Measurements from ENCODE around the gene PTCD2.

Gene PTCD2

DNA sequence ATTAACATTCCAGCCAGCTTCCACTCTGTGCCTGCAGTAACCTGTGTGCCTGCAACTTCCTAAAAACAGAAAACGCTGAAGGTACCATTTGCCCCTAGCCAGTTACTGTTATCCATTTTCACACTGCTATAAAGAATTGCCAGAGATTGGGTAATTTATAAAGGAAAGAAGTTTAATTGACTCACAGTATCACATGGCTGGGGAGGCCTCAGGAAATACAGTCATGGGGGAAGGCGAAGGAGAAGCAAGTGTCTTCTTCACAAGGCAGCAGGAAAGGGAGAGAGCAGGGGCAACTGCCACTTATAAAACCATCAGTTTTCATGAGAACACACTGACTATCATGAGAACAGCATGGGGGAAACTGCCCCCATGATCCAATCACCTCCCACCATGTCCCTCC, 31.2 kb downstream of the PTCD2 start:
- no peak for DNase-seq

DNA sequence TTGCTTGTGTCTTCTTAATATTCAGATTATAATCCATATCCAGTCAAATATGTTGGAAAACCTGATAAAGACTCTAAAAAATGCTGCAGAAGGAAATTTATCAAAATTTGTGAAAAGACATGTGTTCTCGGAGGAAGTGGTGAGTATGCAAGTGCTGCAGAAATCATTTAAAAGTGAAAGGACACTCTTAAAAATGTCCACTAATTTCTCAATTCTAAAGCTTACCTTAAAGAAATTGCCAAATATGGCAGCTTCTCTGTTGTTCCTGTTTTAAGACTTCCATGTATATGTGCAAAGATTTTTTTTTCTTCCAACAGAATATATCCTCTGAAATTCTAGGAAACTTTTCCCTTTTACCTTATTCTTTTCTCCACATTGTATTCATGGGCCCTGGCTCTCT, 32.4 kb downstream of the PTCD2 start:
- DNase-seq = no peak

- DNase-seq = no peak
Measured at GRCh38 chr5:72353046-72353445, 32.9 kb downstream of the PTCD2 start.

DNA sequence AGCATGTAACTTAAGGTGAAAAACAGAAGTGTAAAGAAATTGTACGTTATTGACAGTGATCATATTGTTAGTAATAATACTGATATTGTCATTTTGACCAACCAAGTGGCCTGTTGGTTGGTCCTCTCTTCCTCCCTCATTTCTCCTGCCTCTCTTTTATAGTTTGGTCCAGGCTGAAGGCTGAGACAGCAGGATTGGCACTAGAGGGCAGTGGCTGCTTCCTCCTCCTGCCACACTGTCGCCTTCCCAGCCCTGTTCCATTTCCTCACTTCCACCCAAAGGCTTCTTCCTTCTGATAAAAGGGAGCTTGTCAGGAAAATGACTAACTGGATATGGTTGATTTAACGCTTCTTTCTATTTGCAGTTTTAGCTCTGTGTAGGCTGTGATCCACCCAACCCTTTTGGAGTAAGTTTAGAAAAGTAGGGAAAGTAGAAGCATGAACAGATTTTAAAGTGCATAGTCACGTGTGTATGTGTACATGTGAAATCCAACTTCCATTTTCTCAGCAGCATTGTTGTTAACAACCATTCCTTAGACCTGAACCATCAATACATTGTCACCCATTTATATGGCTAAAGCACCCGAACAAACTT, 35.6 kb downstream of the PTCD2 start:
- peak; percentile 71 for DNase-seq

DNA sequence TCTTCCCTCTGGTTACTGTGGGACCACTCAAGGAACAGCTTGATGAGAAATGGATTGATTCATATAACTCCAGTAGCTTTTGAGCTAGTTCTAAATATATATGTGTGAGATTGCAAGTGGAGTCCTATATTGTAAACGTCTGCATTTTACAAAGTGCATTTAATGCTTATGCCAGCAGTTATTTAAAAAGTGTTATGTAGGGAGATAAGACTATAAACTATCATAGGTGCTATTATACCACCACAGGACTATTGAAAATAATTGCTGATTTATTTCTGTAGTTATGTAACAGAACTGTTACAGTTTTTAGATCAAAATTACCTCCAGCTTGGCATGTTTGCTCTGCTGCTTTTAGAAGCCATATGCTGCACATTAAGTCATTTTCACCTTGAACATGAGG, 36.2 kb downstream of the PTCD2 start:
- no peak for DNase-seq

- no peak for DNase-seq
Measured at GRCh38 chr5:72358925-72359324, 38.8 kb downstream of the PTCD2 start.

GRCh38 chr5:72359886-72360285, 39.7 kb downstream of the PTCD2 start:
- no peak for DNase-seq

DNA sequence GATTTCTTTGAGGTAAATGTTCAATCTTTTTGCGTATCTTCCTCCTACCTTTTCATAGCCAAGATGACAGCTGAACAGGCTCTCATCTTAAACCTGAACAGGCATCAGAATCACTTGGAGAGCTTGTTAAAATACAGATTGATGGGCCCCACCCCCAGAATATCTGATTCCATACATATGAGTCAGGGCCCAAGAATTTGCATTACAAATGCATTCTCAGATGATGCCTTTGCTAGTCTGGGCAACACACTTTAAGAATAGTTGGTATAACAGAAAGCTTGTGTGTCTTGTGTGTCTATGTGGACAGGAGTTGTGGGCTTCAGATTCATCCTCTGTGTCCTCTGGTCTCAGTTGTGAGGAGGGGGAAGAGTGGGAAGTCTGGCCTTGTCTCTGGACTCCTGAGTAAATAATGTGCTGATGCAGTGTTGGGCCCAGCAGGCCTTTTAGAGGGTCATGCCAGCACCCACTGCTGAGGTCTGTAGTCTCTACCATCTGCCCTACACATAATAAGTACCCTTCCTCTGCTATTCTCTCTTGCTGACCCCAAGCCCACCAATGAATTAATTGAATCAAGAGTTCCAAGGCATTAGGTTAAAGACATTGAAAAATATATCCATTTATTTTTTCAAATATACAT, 43.1 kb downstream of the PTCD2 start:
- DNase-seq = peak; percentile 74

- DNase-seq = no peak
Measured at GRCh38 chr5:72364171-72364570, 44.0 kb downstream of the PTCD2 start.

GRCh38 chr5:72364951-72365350, 44.8 kb downstream of the PTCD2 start:
- peak; percentile 80 for DNase-seq

DNA sequence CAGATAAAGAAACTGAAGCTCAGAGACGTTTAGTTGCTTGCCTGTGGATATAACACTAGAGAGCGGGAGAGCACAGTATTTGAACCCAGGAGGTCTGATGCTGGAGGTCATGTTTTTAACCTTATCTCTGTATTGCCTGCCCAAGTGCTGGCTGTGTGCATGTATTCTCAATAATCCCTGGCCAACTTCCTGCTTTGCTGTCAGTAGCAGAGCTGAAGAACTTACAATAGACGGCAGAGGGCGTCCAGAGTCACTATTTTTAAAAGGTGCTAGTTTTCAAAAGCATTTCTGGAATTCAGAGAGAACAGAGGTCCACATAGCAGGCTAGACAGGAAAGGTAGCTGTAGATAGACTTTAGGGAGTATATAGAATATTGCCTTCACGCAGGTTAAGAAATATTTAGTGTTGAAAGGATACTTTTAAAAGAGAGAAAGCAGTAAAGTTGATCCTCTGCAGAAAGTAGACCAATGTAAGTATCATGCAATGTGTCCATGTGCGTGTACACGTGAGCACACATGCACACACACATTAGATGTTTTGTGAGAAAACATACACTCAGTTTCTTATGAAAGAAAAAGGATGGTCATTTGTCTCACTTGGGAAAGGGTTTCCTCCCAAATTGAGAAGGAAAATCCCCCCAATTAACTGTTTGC, 46.3 kb downstream of the PTCD2 start:
- peak; percentile 81 for DNase-seq

- no peak for DNase-seq
Measured at GRCh38 chr5:72368271-72368670, 48.1 kb downstream of the PTCD2 start.

DNA sequence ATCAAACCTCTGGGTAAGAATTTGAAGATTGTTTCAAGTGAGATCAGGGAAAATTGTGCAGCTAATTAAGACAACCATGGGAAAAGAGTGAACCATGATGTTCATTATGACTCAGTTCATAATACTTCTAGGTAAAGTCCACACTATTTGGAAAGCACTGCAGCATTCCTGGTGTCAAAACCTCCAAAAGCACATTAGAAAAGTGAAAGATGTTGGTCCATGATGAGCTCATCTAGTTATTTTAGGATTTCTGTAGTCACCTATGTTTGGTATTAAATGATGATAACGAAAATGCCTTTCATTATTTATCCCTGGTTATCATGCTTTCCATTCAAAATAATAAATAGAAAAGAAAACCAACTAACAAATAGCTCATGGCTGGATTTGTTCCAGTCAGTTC, 49.1 kb downstream of the PTCD2 start:
- DNase-seq = no peak

DNA sequence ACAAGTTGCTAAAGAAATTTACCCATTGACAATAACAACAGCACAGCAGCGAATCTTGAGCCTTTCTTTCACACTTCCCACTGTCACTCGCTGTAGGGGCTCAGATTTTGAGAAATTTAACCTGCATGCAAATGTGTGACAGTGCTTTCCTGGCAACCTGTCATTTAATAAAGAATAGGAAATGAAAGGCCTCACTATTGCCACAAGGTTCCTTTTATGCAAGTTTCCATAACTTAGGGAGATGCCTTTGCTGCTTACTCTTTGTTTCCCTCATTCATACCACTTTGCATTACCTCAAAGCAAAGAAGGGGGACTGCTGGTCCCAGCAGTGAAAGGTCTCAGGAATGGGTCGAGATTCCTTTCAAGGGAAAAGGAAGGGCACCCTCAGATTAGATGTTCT, 49.5 kb downstream of the PTCD2 start:
- DNase-seq = no peak

DNA sequence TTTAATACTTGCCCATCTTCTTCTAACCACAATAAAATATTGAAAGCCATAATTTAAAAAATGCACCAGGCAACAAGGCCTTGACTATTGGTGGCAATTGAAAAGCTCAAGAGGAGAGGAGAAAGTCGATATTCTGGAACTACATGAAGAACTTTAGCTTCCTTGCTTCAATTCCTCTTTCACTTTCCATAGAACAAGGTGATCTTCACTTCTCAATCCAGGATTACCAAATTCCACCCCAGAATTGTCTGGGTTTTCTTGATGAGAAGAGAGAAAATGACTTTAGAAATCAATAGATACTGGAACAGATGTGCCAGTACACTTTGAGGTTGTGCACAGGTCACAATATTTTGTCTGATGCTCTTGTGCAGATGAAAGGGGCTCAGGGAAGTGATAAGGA, 52.2 kb downstream of the PTCD2 start:
- DNase-seq = no peak

GRCh38 chr5:72372923-72373322, 52.8 kb downstream of the PTCD2 start:
- no peak for DNase-seq

- no peak for DNase-seq
Measured at GRCh38 chr5:72374844-72375243, 54.7 kb downstream of the PTCD2 start.

DNA sequence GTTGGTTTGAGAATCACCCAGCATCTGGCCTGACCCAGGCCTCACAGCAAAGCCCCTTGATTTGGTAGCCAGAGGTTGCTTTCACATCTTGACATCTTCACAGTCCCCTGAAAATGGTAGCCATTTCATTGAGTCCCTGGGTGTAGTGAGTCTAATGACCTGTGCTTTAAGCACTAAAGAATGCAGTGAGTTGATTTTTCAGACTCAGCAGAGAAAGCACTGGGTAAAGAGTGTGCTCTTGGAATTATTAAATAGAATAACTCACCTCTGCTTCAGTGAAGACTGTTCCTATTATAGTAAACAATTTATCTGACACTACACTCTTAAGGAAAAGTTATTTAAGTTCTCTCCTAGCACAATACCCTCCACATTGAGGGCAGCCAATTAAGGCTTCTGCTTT, 56.2 kb downstream of the PTCD2 start:
- DNase-seq = no peak

DNA sequence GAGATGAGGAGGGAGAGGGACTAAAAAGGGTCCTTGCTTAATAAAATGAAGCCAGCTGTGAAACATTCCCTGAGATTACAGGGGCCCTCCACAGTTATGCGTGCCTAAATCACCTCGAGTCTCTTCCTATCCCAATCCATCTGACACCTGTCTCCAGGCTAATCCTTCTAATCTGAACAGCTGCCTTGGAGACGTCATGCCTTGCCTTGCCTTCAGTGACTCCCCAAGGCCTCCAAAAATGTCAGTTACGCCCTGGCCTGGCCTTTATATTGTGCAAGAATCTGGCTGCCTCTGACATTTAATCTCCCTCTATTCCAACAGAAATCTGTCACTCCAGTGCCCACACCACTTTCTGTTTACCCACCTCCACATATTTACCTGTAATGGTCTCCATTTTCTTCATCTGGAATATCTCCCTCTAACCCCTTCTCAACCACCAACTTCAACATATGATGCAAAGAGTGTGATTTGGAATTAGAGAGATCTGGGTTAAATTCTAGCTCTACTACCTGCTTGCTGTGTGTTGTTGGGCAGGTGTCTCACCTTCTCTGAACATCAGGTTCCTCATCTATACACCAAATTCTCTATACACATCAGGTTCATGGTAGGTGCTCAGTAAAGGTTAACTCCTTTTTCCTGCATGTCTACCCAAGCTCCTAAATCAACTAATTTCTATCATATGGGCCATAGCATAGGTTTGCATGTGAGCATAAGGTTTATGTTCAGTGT, 57.9 kb downstream of the PTCD2 start:
- no peak for DNase-seq

GRCh38 chr5:72378639-72379289, 58.6 kb downstream of the PTCD2 start:
- no peak for DNase-seq

DNA sequence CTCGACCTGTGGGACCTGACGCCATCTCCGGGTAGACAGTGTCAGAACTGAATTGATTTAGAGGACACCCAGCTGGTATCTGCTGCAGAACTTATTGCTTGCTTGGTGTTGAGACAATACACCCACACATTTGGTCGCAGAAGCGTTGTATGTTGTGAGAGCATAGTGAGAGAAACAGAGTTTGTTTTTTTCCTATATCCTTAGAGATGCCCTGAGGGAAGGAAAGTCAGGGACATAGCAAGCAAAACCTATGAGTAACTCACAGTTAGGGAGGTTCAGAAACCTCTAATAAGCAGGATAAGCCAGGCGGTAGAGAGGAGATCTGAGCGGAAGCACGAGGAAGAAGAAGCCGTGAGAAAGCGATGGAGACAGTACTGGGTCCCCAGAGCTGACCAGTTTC, 59.8 kb downstream of the PTCD2 start:
- no peak for DNase-seq

GRCh38 chr5:72380492-72381274, 60.5 kb downstream of the PTCD2 start:
- no peak for DNase-seq

DNA sequence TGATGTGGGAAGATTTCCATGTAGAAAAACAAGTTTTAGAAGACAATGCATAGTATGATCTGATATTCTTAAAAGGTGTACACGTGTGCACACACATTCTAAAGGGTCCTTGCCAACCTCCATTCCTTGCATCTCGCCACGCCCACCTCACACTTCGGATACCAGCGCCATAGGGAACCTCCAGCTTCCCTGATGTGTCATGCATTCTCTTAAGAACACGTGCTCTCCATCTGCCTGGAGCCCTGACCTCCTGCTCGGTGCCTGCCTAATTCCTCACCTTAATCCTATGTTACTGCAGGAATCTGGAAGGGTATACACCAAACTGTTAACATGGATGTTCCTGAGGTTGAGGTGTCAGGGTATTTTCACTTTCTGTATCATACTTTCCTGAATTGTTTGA, 63.1 kb downstream of the PTCD2 start:
- peak; percentile 65 for DNase-seq

Measured in islet precursor cell (in vitro differentiated cells).